Measurements from ENCODE around the gene TUBA3E. TPM values are rescaled to one million over a fixed set of nuclear protein-coding genes. Genes with fewer than 3 reads are reported as not detected.

TUBA3E gene
- total and polyA plus RNA-seq, 2 of the 13 experiments (the other 11 are each of a cell fraction or from before 2014, with no cell fraction given), result not detected

- TF ChIP-seq ZFP91 (CRISPR knock-in tag; IDR thresholded peaks at IDR 0.05; ENCODE audit: borderline replicate concordance) (peak; percentile 83; the same call in 1 of the 2 replicates), ZSCAN9 (CRISPR knock-in tag; IDR thresholded peaks at IDR 0.05; ENCODE audit: borderline replicate concordance) (0 out of 2 replicates have a peak, but pooled peaks have one; percentile 26), ZBTB26 (CRISPR knock-in tag; IDR thresholded peaks at IDR 0.05; ENCODE audit: borderline replicate concordance) (no peak; the same call in 1 of the 2 replicates), ZBTB7A (CRISPR knock-in tag; IDR thresholded peaks at IDR 0.05) (peak; percentile 21; the same call in 1 of the 2 replicates), ZNF280B (CRISPR knock-in tag; IDR thresholded peaks at IDR 0.05; ENCODE audit: borderline replicate concordance) (no peak), DR1 (CRISPR knock-in tag; IDR thresholded peaks at IDR 0.05) (peak; percentile 73; the same call in 1 of the 2 replicates), ZSCAN20 (CRISPR knock-in tag; IDR thresholded peaks at IDR 0.05; ENCODE audit: borderline replicate concordance) (no peak), KDM5A (IDR thresholded peaks at IDR 0.05; ENCODE audit: borderline replicate concordance, low read length) (peak; percentile 98), ZNF3 (CRISPR knock-in tag; IDR thresholded peaks at IDR 0.05) (no peak), KMT2B (CRISPR knock-in tag; IDR thresholded peaks at IDR 0.05) (peak; percentile 89), NAIF1 (CRISPR knock-in tag; IDR thresholded peaks at IDR 0.05; ENCODE audit: borderline replicate concordance) (no peak; the same call in 1 of the 2 replicates), ZNF720 (CRISPR knock-in tag; IDR thresholded peaks at IDR 0.05) (no peak), KDM1A (CRISPR knock-in tag; IDR thresholded peaks at IDR 0.05) (no peak), ZNF687 (CRISPR knock-in tag; IDR thresholded peaks at IDR 0.05) (peak; percentile 80), NR3C1 (CRISPR knock-in tag; IDR thresholded peaks at IDR 0.05) (no peak), ZNF44 (CRISPR knock-in tag; IDR thresholded peaks at IDR 0.05) (no peak), SETDB1 (CRISPR knock-in tag; IDR thresholded peaks at IDR 0.05; ENCODE audit: borderline replicate concordance) (no peak), ATF7-NPFF (CRISPR knock-in tag; IDR thresholded peaks at IDR 0.05; ENCODE audit: low read depth) (peak; percentile 92)
- TF ChIP-seq, protein P1, sequence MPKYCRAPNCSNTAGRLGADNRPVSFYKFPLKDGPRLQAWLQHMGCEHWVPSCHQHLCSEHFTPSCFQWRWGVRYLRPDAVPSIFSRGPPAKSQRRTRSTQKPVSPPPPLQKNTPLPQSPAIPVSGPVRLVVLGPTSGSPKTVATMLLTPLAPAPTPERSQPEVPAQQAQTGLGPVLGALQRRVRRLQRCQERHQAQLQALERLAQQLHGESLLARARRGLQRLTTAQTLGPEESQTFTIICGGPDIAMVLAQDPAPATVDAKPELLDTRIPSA (CRISPR knock-in tag; IDR thresholded peaks at IDR 0.05; ENCODE audit: borderline replicate concordance), result no peak
Measured at GRCh38 chr2:130181325-130181879, 16.8 kb downstream of the TUBA3E start, which contains the start of gene SMPD4 (continued).

All from HepG2 (cell line).